Body of pancreas (tissue), 4 donors: ENCODE results near the gene TMPO. TPM values are rescaled to one million over a fixed set of nuclear protein-coding genes. Genes with fewer than 3 reads are reported as not detected.
A peak's percentile ranks its signal among the peaks of the same experiment; 100 is the strongest.

Experiments used
- ATAC-seq: fragments of 150-250 bp; one replicate; pipeline ENCODE4 v1.9.1; 2016
- DNase-seq, 4 donors: peaks; one replicate each; pipeline ENCODE4 v3.0.0-alpha.2; 2019
- H3K27ac ChIP-seq, 4 donors: fragments of 200-600 bp; sonication (generic); 1 replicate in 3 of 4; 2 replicates in 1 of 4; pipeline versions ENCODE4 v1.5.1 to v1.6.1; 2016 to 2019; ENCODE audit warnings: mild to moderate bottlenecking in 1 of 4, mixed read lengths in 1 of 4, moderate library complexity in 1 of 4
- H3K27me3 ChIP-seq, 2 donors: fragments of 200-600 bp; sonication (generic); one replicate each; pipeline ENCODE4 v1.6.0; 2016; ENCODE audit warnings: mild to moderate bottlenecking in 1 of 2
- H3K36me3 ChIP-seq, 2 donors: fragments of 200-600 bp; sonication (generic); replicated peaks in 1 of 2; 2 replicates each; pipeline ENCODE4 v1.5.1; 2016; ENCODE audit warnings: low read depth in 2 of 2; ENCODE audit not compliant: insufficient read depth in 1 of 2
- H3K4me1 ChIP-seq: fragments of 200-600 bp; sonication (generic); one replicate; pipeline ENCODE4 v1.6.0; 2016
- H3K4me3 ChIP-seq, 2 donors: fragments of 200-600 bp; sonication (generic); 1 replicate in 1 of 2; 2 replicates in 1 of 2; pipeline ENCODE4 v1.5.1; 2016 to 2019
- H3K9me3 ChIP-seq, 3 donors: fragments of 200-600 bp; sonication (generic); 1 replicate in 2 of 3; 2 replicates in 1 of 3; pipeline ENCODE4 v1.5.1; 2016
- CTCF ChIP-seq, 7 experiments: fragments of 450-650 bp in 4 of 7; fragments of 200-600 bp in 3 of 7; sonication (generic) in 3 of 7; IDR thresholded peaks; one replicate each; pipeline ENCODE4 v1.5.1; 2016 to 2019; ENCODE audit warnings: antibody characterized with exemption in 7 of 7
- POLR2A ChIP-seq, 3 donors: fragments of 450-650 bp; IDR thresholded peaks; one replicate each; pipeline ENCODE4 v1.6.1; 2016; ENCODE audit warnings: antibody characterized with exemption in 3 of 3, mild to moderate bottlenecking in 2 of 3
- WGBS, 2 donors: methylation state at CpG; one replicate each; pipeline ENCODE4 v1.1.5; 2017; 5-methylcytosine and 5-hydroxymethylcytosine counted together
- intact Hi-C: fragments of 100-400 bp; cut with DNase I; formaldehyde crosslinking; loops from one replicate; pipeline ENCODE4 v1.15.1; 2023
- total RNA-seq, 2 donors: library from RNA; depleted of rRNA; stranded (reverse); fragments of >200 nt; gene quantifications; one replicate each; pipeline ENCODE4 v1.1.0, GENCODE V29; 2016

Gene TMPO
- total RNA-seq, 2 donors from 2014 or later, result 84.7 to 94.9 TPM

- H3K9me3 ChIP-seq, result no peaks in the 10 kb centered on the region
- WGBS, 2 donors, result 75 to 77% methylated on average over 6 of the region's 6 CpGs
- peak overlapping the region; percentile 78 to 87 (median 80) for H3K27ac ChIP-seq
Measured at GRCh38 chr12:98470469-98471082, 44.8 kb upstream of the TMPO start.

DNA sequence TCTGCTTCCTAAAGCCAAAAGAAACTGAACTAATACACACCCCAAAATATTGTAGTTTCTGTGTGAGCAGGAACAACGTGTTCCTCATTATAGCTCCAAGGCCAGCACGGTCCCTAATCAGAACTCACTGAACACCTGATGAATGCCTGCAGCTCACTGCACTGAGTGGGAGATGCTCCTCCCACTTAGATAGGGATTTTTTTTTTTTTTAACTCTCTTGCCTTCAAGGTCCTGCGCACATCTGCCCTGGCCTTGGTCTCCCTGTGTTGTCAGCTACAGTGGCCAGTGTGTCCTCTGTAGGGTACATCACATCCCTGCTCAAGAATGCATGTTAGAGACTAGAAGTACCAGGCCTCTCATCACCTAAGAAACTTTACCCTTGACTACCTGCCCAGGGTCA, 44.3 kb upstream of the TMPO start:
- Histone ChIP-seq H3K9me3 (no peaks in the 10 kb centered on the region), H3K27me3 (no peaks in the 10 kb centered on the region), H3K4me3 (no peak overlapping the region), H3K4me1 (peaks cover 36% of the 10 kb centered on the region), H3K36me3 (no peaks in the 10 kb centered on the region), H3K27ac (peak overlapping the region; percentile 78 to 87 (median 80))
- TF ChIP-seq CTCF (IDR thresholded peaks at IDR 0.05) (no peak), POLR2A (IDR thresholded peaks at IDR 0.05) (no peak)
- DNase-seq (peak; percentile 45 to 83 (median 77)), ATAC-seq (peak; percentile 95)
- intact Hi-C loops, result no loop called here
- 32 to 34% methylated on average over 3 of the region's 3 CpGs for WGBS, 2 donors

More at GRCh38 chr12:98470469-98471082, 44.8 kb upstream of the TMPO start:
- H3K27me3 ChIP-seq, result no peaks in the 10 kb centered on the region
- no peak overlapping the region for H3K4me3 ChIP-seq
- TF ChIP-seq POLR2A (IDR thresholded peaks at IDR 0.05) (peak in 1 of 3 donors; percentile 18), CTCF (IDR thresholded peaks at IDR 0.05) (no peak)
- DNase-seq, result peak in 2 of 4 donors; percentile 11 to 20
- peaks cover 36% of the 10 kb centered on the region for H3K4me1 ChIP-seq
- intact Hi-C loops, result no loop called here
- H3K36me3 ChIP-seq, result no peaks in the 10 kb centered on the region
- ATAC-seq, result peak; percentile 48

GRCh38 chr12:98475565-98475908, 39.9 kb upstream of the TMPO start:
- TF ChIP-seq POLR2A (IDR thresholded peaks at IDR 0.05) (no peak), CTCF (IDR thresholded peaks at IDR 0.05) (no peak)
- Histone ChIP-seq H3K9me3 (no peaks in the 10 kb centered on the region), H3K36me3 (no peaks in the 10 kb centered on the region), H3K4me3 (no peak overlapping the region), H3K4me1 (peaks cover 20% of the 10 kb centered on the region), H3K27me3 (no peaks in the 10 kb centered on the region), H3K27ac (no peak overlapping the region)
- no peak for DNase-seq
- no peak for ATAC-seq
- intact Hi-C loops, result no loop called here

DNA sequence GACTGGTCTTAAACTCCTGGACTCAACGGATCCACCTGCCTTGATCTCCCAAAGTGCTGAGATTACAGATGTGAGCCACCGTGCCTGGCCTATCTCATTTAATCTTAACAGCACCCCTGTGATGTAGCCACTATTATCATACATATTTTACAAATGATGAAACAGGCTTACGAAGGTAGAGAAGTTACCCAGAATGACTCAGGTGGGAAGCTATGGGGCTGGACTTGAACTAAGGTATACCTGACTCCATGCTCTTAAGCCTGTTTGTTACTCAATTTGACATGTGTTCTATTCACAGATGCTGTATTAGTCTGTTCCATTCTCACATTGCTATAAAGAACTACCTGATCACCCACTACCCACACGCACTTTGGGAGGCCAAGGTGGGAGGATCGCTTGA, 36.8 kb upstream of the TMPO start:
- H3K9me3 ChIP-seq, result no peaks in the 10 kb centered on the region
- H3K4me3 ChIP-seq, result no peak overlapping the region
- intact Hi-C loops, result no loop called here
- H3K36me3 ChIP-seq, result no peaks in the 10 kb centered on the region
- ATAC-seq (no peak), DNase-seq (no peak)
- H3K27ac ChIP-seq, result no peak overlapping the region
- H3K27me3 ChIP-seq, result no peaks in the 10 kb centered on the region
- no peak for TF ChIP-seq POLR2A (IDR thresholded peaks at IDR 0.05)
- TF ChIP-seq CTCF (IDR thresholded peaks at IDR 0.05), result no peak
- peaks cover 7% of the 10 kb centered on the region for H3K4me1 ChIP-seq
- 90 to 96% methylated on average over 5 of the region's 5 CpGs for WGBS, 2 donors
